A204.1 (cell line): ENCODE results near the gene LGSN.
A peak's percentile ranks its signal among the peaks of the same experiment; 100 is the strongest.
"Not testable (repeated sequence)": the region's sequence is repeated elsewhere in the genome, so short reads cannot be mapped to it uniquely, and the experiment has no call there.

Experiments
- FAIRE-seq: peaks from 2 replicates; lab custom pipeline; 2012; peaks lifted over from hg19 to GRCh38; lab: Jason Lieb, UNC

LGSN gene

GRCh38 chr6:63306420-63306819 lies 13.4 kb downstream of the LGSN start:
- no peak for FAIRE-seq

- no peak for FAIRE-seq
These were observed 14.5 kb downstream of the LGSN start for GRCh38 chr6:63305277-63305676.

GRCh38 chr6:63303476-63303875 lies 16.3 kb downstream of the LGSN start:
- no peak for FAIRE-seq

GRCh38 chr6:63299667-63300066 lies 20.1 kb downstream of the LGSN start:
- FAIRE-seq, result no peak

- no peak for FAIRE-seq
These were observed 24.1 kb downstream of the LGSN start for GRCh38 chr6:63295553-63296194.

- no peak for FAIRE-seq
These were observed 29.2 kb downstream of the LGSN start for GRCh38 chr6:63290492-63291058.

GRCh38 chr6:63289269-63289872 lies 30.4 kb downstream of the LGSN start:
- FAIRE-seq, result no peak

- FAIRE-seq, result no peak
These were observed 39.1 kb downstream of the LGSN start for GRCh38 chr6:63280639-63281180.

- no peak for FAIRE-seq
These were observed 40.9 kb downstream of the LGSN start for GRCh38 chr6:63278916-63279315.

- FAIRE-seq, result no peak
These were observed 43.8 kb downstream of the LGSN start for GRCh38 chr6:63275953-63276352.

- FAIRE-seq, result not testable (repeated sequence)
These were observed 44.9 kb downstream of the LGSN start for GRCh38 chr6:63274795-63275430.

- peak; percentile 99 for FAIRE-seq
These were observed 47.4 kb downstream of the LGSN start for GRCh38 chr6:63272397-63272796.

GRCh38 chr6:63269470-63269869 lies 50.3 kb downstream of the LGSN start:
- no peak for FAIRE-seq

GRCh38 chr6:63268574-63268973 lies 51.2 kb downstream of the LGSN start:
- no peak for FAIRE-seq

- no peak for FAIRE-seq
These were observed 52.0 kb downstream of the LGSN start for GRCh38 chr6:63267828-63268227.

GRCh38 chr6:63267046-63267445 lies 52.7 kb downstream of the LGSN start:
- no peak for FAIRE-seq

- no peak for FAIRE-seq
These were observed 56.3 kb downstream of the LGSN start for GRCh38 chr6:63263444-63263843.

GRCh38 chr6:63261820-63262219 lies 58.0 kb downstream of the LGSN start:
- FAIRE-seq, result no peak

- no peak for FAIRE-seq
These were observed 60.6 kb downstream of the LGSN start for GRCh38 chr6:63259153-63259552.

- FAIRE-seq, result no peak
These were observed 69.8 kb downstream of the LGSN start for GRCh38 chr6:63249875-63250482.

- no peak for FAIRE-seq
These were observed 73.2 kb downstream of the LGSN start for GRCh38 chr6:63246581-63246980.

- FAIRE-seq, result no peak
These were observed 73.9 kb downstream of the LGSN start for GRCh38 chr6:63245909-63246308.

- no peak for FAIRE-seq
These were observed 74.4 kb downstream of the LGSN start for GRCh38 chr6:63245420-63245819.
